Measurements from ENCODE around the gene MUTYH.
"Not testable (repeated sequence)": the region's sequence is repeated elsewhere in the genome, so short reads cannot be mapped to it uniquely, and the experiment has no call there.

Gene MUTYH

GRCh38 chr1:45317166-45317565 lies 23.1 kb downstream of the MUTYH start:
- no peak for DNase-seq

DNA sequence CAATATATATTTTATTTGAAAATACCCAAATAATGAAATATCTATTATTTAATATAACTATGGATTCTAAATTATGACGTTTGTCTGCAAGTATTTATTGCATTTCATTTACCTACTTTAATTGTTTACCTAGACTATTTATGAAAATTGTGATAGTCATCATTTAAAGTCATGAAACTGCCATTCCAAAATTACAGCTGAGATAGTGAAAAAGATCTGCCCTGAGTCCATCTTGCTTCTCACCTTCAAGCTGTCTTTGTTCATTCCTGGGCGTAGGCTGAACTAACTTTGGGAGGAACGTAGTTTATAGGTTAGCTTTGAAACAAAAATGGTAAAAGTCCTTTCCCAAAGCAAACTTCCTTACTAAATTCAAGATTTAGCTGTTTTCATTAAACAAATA lies 26.0 kb downstream of the MUTYH start:
- no peak for DNase-seq

- DNase-seq = no peak
Measured at GRCh38 chr1:45306905-45307304, 33.3 kb downstream of the MUTYH start.

DNA sequence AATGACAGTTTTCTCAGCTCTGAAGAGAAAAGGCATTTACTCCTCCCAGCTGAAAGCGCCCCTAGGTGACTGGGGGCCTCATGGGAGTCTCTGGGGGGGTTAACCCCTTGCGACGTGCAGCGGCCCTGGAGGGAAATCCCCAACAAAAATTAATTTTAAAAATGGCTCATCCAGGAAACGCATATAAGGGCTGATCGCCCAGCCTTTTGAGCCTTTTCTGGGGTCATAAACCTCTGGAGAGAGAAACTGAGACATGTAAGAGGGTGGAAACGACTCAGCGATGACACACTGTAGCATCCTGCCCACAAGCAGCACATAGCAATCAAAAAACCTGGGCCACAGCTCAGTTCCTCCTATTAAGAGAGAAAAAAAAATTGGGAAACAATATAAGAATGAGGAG lies 33.9 kb downstream of the MUTYH start:
- DNase-seq = no peak

GRCh38 chr1:45305231-45305630 lies 35.0 kb downstream of the MUTYH start:
- no peak for DNase-seq

DNA sequence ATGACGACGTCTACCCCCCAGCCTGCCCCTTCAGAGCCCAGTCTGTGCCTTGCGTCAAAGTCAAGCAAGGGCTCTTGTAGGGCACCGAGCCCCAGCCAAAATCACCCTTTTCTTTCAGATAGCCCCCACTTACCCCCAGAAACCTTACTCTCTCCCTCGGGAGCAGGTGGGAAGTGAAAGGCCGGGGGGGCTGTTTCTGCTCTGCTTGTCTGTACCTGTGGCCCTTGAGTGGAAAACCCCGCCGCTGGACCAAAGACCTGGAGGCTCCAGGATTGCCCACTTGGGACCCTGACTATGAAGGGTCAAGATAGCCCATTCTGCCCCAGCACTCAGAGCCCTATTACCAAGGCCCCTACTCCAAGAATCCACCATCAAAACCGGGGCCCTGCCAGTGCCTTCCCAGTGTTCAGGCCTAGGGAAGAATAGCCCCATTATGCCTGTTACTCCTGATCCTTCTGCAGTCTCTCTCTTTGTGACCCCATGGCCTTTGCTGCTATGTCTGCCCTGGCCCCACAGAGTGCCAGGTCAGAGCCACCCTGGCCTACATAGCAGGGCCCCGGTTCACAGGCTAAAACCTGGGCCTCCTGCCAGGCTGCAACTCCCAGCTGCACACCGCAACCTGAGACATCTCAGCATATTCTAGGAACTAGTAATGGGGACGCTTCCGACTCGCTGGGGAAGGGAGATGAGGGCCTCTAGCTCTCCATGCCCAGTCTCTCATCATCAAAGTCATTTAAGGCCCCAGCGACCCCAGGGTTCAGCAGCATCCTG lies 35.7 kb downstream of the MUTYH start:
- peak; percentile 40 for DNase-seq

GRCh38 chr1:45303520-45304310 lies 36.5 kb downstream of the MUTYH start:
- peak; percentile 95 for DNase-seq

GRCh38 chr1:45302505-45303150 lies 37.6 kb downstream of the MUTYH start:
- no peak for DNase-seq

DNA sequence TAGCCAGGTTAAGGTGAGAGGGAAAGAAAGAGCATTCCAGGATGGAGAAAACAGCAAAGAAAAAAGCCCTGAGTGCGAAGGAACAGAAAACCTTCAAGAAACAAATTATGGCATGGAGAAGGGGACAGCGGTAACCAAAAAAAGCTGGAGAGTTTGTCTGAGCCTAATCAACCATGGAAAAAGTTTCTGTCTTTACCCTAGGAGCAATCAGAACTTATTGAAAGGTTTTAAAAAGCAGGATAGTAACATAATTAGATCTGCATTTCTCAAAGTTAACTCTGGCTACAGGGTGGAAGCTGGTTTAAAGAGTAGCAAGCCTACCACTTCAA lies 39.6 kb downstream of the MUTYH start:
- DNase-seq = no peak

DNA sequence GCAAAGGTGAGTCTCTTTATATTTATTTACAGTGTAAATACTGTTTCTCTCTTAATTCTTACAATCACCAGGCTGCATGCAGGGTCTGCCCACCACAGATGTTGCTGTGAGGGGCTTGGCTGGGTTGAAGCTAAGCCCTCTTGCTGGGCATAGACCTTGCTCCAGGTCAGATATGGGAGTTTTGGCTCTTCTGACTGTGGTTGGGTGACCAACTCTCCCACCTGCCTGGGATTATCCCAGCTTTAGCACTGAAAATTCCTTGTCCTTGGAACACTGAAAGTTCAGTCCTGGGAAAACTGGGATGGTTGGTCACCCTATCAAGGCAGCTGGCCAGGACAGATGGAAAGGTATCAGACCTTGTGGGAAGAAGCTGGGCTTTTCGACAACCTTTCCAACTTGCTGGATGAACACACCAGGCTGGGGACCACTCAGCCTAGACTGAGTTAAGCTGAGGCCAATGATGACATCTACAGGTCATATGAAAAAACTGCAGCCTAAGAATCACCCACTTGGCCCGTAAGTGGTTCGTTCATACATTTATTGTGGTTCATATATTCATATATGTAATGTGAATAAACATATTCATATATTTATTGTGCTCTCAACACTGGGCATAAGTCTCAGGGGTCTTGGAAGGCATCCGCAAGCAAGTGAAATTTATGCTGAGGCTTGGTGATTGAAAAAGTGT lies 40.1 kb downstream of the MUTYH start:
- peak; percentile 17 for DNase-seq

GRCh38 chr1:45299296-45299695 lies 40.9 kb downstream of the MUTYH start:
- no peak for DNase-seq

DNA sequence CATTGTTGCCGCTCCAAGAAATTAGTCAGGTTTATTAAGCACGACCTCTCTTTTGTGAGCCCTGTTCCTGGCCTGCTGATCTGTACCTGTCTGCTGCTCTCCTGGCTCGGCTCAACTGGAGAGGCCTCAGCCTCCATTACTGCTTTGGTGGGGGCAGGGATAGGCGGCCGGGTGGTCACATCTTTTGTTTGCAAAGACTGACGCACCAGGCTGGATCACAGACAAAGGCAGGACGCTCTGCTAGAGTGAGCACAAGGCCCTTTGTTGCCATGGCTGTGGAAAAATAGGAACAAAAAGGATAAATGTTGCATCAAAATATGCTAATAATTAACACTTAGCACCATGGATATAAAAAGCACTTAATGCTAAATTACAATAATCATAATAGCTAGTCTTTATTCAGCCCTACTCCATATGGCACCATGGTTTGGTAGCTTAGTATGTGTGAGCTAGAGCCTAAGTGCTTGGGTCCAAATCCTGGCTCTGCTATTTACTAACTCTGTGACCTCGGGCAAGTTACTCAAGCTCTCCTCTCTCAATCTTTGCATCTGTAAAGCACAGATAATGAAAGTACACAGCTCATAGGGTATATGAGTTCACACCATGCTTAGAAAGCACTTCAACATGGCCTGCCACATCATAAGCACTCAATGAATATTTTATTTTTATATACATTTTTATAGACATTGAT lies 42.4 kb downstream of the MUTYH start:
- no peak for DNase-seq

DNA sequence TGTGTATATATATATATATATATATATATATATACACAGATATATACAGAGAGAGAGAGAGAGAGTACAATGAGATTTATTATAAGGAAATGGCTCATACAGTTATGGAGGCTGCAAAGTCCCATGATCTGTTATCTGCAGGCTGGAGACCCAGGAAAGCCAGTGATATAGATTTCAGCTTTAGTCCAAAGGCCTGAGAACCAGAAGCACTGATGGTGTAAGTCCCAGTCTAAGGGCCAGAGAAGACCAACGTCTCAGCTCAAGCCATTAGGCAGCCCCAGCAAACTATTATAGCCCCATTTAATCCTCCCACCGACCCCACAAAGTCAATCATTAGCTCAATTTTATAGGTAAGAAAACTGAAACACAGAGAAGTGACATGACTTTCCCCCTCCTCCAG lies 48.5 kb downstream of the MUTYH start:
- no peak for DNase-seq

GRCh38 chr1:45291002-45291401 lies 49.2 kb downstream of the MUTYH start:
- not testable (repeated sequence) for DNase-seq

- DNase-seq = not testable (repeated sequence)
Measured at GRCh38 chr1:45286521-45286920, 53.7 kb downstream of the MUTYH start.

GRCh38 chr1:45284858-45285257 lies 55.4 kb downstream of the MUTYH start:
- not testable (repeated sequence) for DNase-seq

DNA sequence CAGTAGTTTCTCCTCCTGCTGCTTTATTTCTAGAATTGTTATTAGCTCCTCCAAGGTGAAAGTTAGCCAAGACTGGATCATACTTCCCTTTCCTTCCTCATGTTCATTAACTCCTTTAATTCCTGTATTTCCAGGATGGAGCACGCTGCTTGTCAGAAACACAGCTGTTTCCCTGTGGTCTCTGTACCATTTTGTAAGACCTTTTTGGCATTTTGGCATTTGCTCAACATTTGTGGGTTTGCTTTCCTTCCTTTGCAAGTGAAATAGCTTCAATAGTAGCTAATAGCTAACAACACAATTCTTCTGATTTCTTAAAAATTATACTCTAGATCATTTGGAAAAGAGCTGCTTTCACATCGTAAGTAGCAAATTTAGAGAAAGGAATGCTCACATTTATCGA lies 57.9 kb downstream of the MUTYH start:
- DNase-seq = no peak
